Measurements from ENCODE around the gene OR10A6.

- TF ChIP-seq ZC3H11A (IDR thresholded peaks at IDR 0.05) (no peak), POLR2A (IDR thresholded peaks at IDR 0.05; ENCODE audit: low read length) (no peak)
Measured at GRCh38 chr11:7907121-7907520, 23.9 kb downstream of the OR10A6 start.
